ENCODE measurements around the gene BEGAIN. TPM values are rescaled to one million over a fixed set of nuclear protein-coding genes. Genes with fewer than 3 reads are reported as not detected.

BEGAIN gene
- total RNA-seq, 1 donor from 2014 or later, result 7.0 TPM

GRCh38 chr14:100558226-100558625 is 29.0 kb downstream of the BEGAIN start:
- no peak for DNase-seq
- peaks cover 13% of the 10 kb centered on the region for H3K4me1 Mint-ChIP-seq (ENCODE audit: low read depth, unreplicated experiment)
- TF ChIP-seq, protein P1, sequence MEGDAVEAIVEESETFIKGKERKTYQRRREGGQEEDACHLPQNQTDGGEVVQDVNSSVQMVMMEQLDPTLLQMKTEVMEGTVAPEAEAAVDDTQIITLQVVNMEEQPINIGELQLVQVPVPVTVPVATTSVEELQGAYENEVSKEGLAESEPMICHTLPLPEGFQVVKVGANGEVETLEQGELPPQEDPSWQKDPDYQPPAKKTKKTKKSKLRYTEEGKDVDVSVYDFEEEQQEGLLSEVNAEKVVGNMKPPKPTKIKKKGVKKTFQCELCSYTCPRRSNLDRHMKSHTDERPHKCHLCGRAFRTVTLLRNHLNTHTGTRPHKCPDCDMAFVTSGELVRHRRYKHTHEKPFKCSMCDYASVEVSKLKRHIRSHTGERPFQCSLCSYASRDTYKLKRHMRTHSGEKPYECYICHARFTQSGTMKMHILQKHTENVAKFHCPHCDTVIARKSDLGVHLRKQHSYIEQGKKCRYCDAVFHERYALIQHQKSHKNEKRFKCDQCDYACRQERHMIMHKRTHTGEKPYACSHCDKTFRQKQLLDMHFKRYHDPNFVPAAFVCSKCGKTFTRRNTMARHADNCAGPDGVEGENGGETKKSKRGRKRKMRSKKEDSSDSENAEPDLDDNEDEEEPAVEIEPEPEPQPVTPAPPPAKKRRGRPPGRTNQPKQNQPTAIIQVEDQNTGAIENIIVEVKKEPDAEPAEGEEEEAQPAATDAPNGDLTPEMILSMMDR (IDR thresholded peaks at IDR 0.05; ENCODE audit: partially characterized antibody, unreplicated experiment), result no peak
- peaks cover 11% of the 10 kb centered on the region for H3K9me3 Mint-ChIP-seq (ENCODE audit: unreplicated experiment)
- H3K27me3 Mint-ChIP-seq (ENCODE audit: unreplicated experiment), result peaks cover 5% of the 10 kb centered on the region
- no peak overlapping the region for H3K4me3 Mint-ChIP-seq (ENCODE audit: unreplicated experiment)
- no peaks in the 10 kb centered on the region for H3K36me3 Mint-ChIP-seq (ENCODE audit: unreplicated experiment)
- no peak overlapping the region for H3K27ac Mint-ChIP-seq (ENCODE audit: unreplicated experiment)

- peaks cover 11% of the 10 kb centered on the region for H3K9me3 Mint-ChIP-seq (ENCODE audit: unreplicated experiment)
These were observed 29.6 kb downstream of the BEGAIN start for GRCh38 chr14:100557658-100558057.

GRCh38 chr14:100556936-100557505 is 30.2 kb downstream of the BEGAIN start:
- no peaks in the 10 kb centered on the region for H3K36me3 Mint-ChIP-seq (ENCODE audit: unreplicated experiment)
- H3K4me3 Mint-ChIP-seq (ENCODE audit: unreplicated experiment), result no peak overlapping the region
- no peak for DNase-seq
- H3K27ac Mint-ChIP-seq (ENCODE audit: unreplicated experiment), result no peak overlapping the region
- TF ChIP-seq, protein P1 (IDR thresholded peaks at IDR 0.05; ENCODE audit: partially characterized antibody, unreplicated experiment), result no peak
- peaks cover 11% of the 10 kb centered on the region for H3K9me3 Mint-ChIP-seq (ENCODE audit: unreplicated experiment)
- H3K4me1 Mint-ChIP-seq (ENCODE audit: low read depth, unreplicated experiment), result peaks cover 8% of the 10 kb centered on the region
- peaks cover 5% of the 10 kb centered on the region for H3K27me3 Mint-ChIP-seq (ENCODE audit: unreplicated experiment)

More at GRCh38 chr14:100557658-100558057, 29.6 kb downstream of the BEGAIN start:
- Mint-ChIP-seq H3K36me3 (ENCODE audit: unreplicated experiment) (no peaks in the 10 kb centered on the region), H3K4me1 (ENCODE audit: low read depth, unreplicated experiment) (peaks cover 8% of the 10 kb centered on the region), H3K4me3 (ENCODE audit: unreplicated experiment) (no peak overlapping the region), H3K27ac (ENCODE audit: unreplicated experiment) (peak overlapping the region; percentile 62), H3K27me3 (ENCODE audit: unreplicated experiment) (peaks cover 5% of the 10 kb centered on the region)
- no peak for DNase-seq
- TF ChIP-seq, protein P1 (IDR thresholded peaks at IDR 0.05; ENCODE audit: partially characterized antibody, unreplicated experiment), result no peak

GRCh38 chr14:100556140-100556475 is 31.1 kb downstream of the BEGAIN start:
- Mint-ChIP-seq H3K4me3 (ENCODE audit: unreplicated experiment) (no peak overlapping the region), H3K4me1 (ENCODE audit: low read depth, unreplicated experiment) (peaks cover 12% of the 10 kb centered on the region), H3K27me3 (ENCODE audit: unreplicated experiment) (peaks cover 5% of the 10 kb centered on the region), H3K27ac (ENCODE audit: unreplicated experiment) (no peak overlapping the region), H3K36me3 (ENCODE audit: unreplicated experiment) (no peaks in the 10 kb centered on the region), H3K9me3 (ENCODE audit: unreplicated experiment) (peaks cover 13% of the 10 kb centered on the region)
- TF ChIP-seq, protein P1 (IDR thresholded peaks at IDR 0.05; ENCODE audit: partially characterized antibody, unreplicated experiment), result no peak
- no peak for DNase-seq

DNA sequence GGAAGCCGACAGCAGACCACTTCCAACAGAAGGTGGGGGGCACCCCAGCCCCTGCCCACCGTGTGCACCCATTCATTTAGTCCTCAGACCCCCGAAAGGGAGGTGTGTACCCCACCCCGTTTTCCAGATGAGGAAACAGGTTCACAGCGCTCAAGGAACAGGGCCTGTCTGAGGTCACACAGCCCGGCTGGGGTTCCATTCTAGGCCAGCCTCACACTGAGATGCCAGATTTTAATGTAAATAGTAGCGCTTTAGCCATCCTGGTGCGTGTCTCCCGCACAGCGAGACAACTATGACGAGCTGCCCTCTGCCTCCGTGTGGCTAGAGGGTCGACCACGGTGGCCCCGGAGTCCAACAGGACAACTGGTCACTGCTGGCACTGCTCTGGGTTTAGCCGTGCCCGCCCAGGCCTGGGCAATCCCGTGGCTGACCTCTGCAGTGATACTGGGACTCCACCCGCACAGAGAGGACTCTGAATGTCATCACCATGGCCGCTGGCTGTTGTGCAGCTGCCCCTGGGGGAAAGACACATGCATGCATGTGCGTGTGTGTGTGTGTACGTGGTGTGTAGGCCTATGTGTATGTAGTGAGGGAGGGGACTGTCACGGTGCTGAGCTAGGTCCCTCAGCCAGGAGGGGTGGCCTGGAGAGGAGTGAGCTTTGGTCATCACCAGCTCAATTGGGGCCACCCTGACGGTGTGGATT is 31.6 kb downstream of the BEGAIN start:
- no peak for DNase-seq
- H3K4me3 Mint-ChIP-seq (ENCODE audit: unreplicated experiment), result no peak overlapping the region
- H3K36me3 Mint-ChIP-seq (ENCODE audit: unreplicated experiment), result no peaks in the 10 kb centered on the region
- H3K27ac Mint-ChIP-seq (ENCODE audit: unreplicated experiment), result no peak overlapping the region
- peaks cover 13% of the 10 kb centered on the region for H3K9me3 Mint-ChIP-seq (ENCODE audit: unreplicated experiment)
- TF ChIP-seq, protein P1 (IDR thresholded peaks at IDR 0.05; ENCODE audit: partially characterized antibody, unreplicated experiment), result no peak
- H3K4me1 Mint-ChIP-seq (ENCODE audit: low read depth, unreplicated experiment), result peaks cover 12% of the 10 kb centered on the region
- H3K27me3 Mint-ChIP-seq (ENCODE audit: unreplicated experiment), result peaks cover 5% of the 10 kb centered on the region
